CD14-positive monocyte (primary cell): ENCODE measurements around the gene IFNA1. TPM values are rescaled to one million over a fixed set of nuclear protein-coding genes. Genes with fewer than 3 reads are reported as not detected.

Source experiments
- DNase-seq, 3 donors: peaks; one replicate each; pipeline ENCODE4 v3.0.0-alpha.2; 2011 to 2022
- H2AFZ ChIP-seq: 2 replicates; pipeline ENCODE4 v1.6.0; 2012; ENCODE audit warnings: mild to moderate bottlenecking, low read depth, low read length, inconsistent platforms; ENCODE audit not compliant: insufficient read depth, poor library complexity, severe bottlenecking
- H3K27ac ChIP-seq, 2 donors: 1 replicate in 1 of 2; 2 replicates in 1 of 2; pipeline ENCODE4 v1.5.1; 2012 to 2013; ENCODE audit warnings: low read length in 2 of 2, control low read depth in 1 of 2, inconsistent platforms in 1 of 2, low read depth in 1 of 2, mild to moderate bottlenecking in 1 of 2
- H3K27me3 ChIP-seq, 2 donors: one replicate each; pipeline versions ENCODE4 v1.6.0 to v1.6.1; 2011 to 2013; ENCODE audit warnings: low read length in 2 of 2; ENCODE audit not compliant: control insufficient read depth in 2 of 2, insufficient read depth in 2 of 2
- H3K36me3 ChIP-seq, 2 donors: replicated peaks in 1 of 2; 1 replicate in 1 of 2; 2 replicates in 1 of 2; pipeline versions ENCODE4 v1.5.1 to v1.6.1; 2012 to 2013; ENCODE audit warnings: low read length in 2 of 2, control low read depth in 1 of 2, inconsistent platforms in 1 of 2, mild to moderate bottlenecking in 1 of 2; ENCODE audit not compliant: insufficient read depth in 2 of 2, control insufficient read depth in 1 of 2
- H3K4me1 ChIP-seq, 2 donors: 1 replicate in 1 of 2; 2 replicates in 1 of 2; pipeline versions ENCODE4 v1.5.1 to v1.6.1; 2012 to 2013; ENCODE audit warnings: low read length in 2 of 2, control low read depth in 1 of 2, inconsistent platforms in 1 of 2, mild to moderate bottlenecking in 1 of 2, moderate library complexity in 1 of 2; ENCODE audit not compliant: insufficient read depth in 2 of 2, control insufficient read depth in 1 of 2
- H3K4me2 ChIP-seq: replicated peaks from 2 replicates; pipeline ENCODE3; 2012; ENCODE audit warnings: low read length, moderate library complexity, mild to moderate bottlenecking; ENCODE audit not compliant: poor library complexity, severe bottlenecking; ENCODE audit errors: extremely low read depth
- H3K4me3 ChIP-seq, 3 experiments: fragments of 200-600 bp in 1 of 3; sonication (generic) in 1 of 3; replicated peaks in 1 of 3; 1 replicate in 2 of 3; 2 replicates in 1 of 3; pipeline ENCODE4 v1.5.1; 2011 to 2013; ENCODE audit warnings: low read length in 3 of 3, mild to moderate bottlenecking in 3 of 3, control low read depth in 2 of 3, low read depth in 2 of 3, inconsistent platforms in 1 of 3, moderate library complexity in 1 of 3
- H3K79me2 ChIP-seq: 2 replicates; pipeline ENCODE4 v1.6.0; 2012; ENCODE audit warnings: mild to moderate bottlenecking, control low read depth, inconsistent platforms, low read length, moderate library complexity; ENCODE audit not compliant: insufficient read depth
- H3K9ac ChIP-seq: 2 replicates; pipeline ENCODE4 v1.6.0; 2017; ENCODE audit warnings: low read length, mild to moderate bottlenecking; ENCODE audit not compliant: insufficient read depth, poor library complexity, severe bottlenecking
- H3K9me3 ChIP-seq, 2 donors: replicated peaks in 1 of 2; 1 replicate in 1 of 2; 2 replicates in 1 of 2; pipeline versions ENCODE4 v1.5.1 to v1.6.1; 2012 to 2013; ENCODE audit warnings: low read length in 2 of 2, control low read depth in 1 of 2; ENCODE audit not compliant: control insufficient read depth in 1 of 2, insufficient read depth in 1 of 2
- H4K20me1 ChIP-seq: 2 replicates; pipeline ENCODE4 v1.6.0; 2012; ENCODE audit warnings: mild to moderate bottlenecking, low read length, control low read depth, moderate library complexity; ENCODE audit not compliant: insufficient read depth
- H3K27ac Mint-ChIP-seq, 7 donors: one replicate each; pipeline ENCODE4 v1.8.0; 2020; ENCODE audit warnings: mild to moderate bottlenecking in 7 of 7, mixed read lengths in 7 of 7, moderate library complexity in 6 of 7, inconsistent platforms in 2 of 7
- H3K27me3 Mint-ChIP-seq, 3 donors: one replicate each; pipeline ENCODE4 v1.8.0; 2021 to 2022; ENCODE audit warnings: low read depth in 3 of 3, mild to moderate bottlenecking in 3 of 3, mixed read lengths in 3 of 3, moderate library complexity in 3 of 3, inconsistent platforms in 1 of 3
- H3K36me3 Mint-ChIP-seq, 2 donors: one replicate each; pipeline ENCODE4 v1.8.0; 2020; ENCODE audit warnings: mixed read lengths in 2 of 2, inconsistent platforms in 1 of 2, mild to moderate bottlenecking in 1 of 2
- H3K4me1 Mint-ChIP-seq: one replicate; pipeline ENCODE4 v1.8.0; 2020; ENCODE audit warnings: mild to moderate bottlenecking, mixed read lengths
- H3K4me3 Mint-ChIP-seq, 2 donors: one replicate each; pipeline ENCODE4 v1.8.0; 2020; ENCODE audit warnings: mild to moderate bottlenecking in 2 of 2, mixed read lengths in 2 of 2, moderate library complexity in 1 of 2
- H3K9me3 Mint-ChIP-seq, 7 donors: one replicate each; pipeline ENCODE4 v1.8.0; 2020 to 2022; ENCODE audit warnings: mixed read lengths in 7 of 7, mild to moderate bottlenecking in 6 of 7, moderate library complexity in 6 of 7, inconsistent platforms in 2 of 7
- WGBS: methylation state at CpG from one replicate; pipeline ENCODE4 v1.1.5; 2013; ENCODE audit warnings: missing lambda C conversion rate; ENCODE audit not compliant: insufficient coverage; 5-methylcytosine and 5-hydroxymethylcytosine counted together
- intact Hi-C, 2 donors: fragments of 100-400 bp; cut with micrococcal nuclease; formaldehyde crosslinking; loops; one replicate each; pipeline versions ENCODE4 v1.15.0 to v1.15.1; 2023
- polyA plus RNA-seq, 3 donors: library from polyadenylated mRNA; depleted of rRNA in 1 of 3; unstranded in 2 of 3; stranded (reverse) in 1 of 3; fragments of 300-500 nt in 2 of 3; fragments of >200 nt in 1 of 3; fragmentation: Illumina TruSeq in 2 of 3; gene quantifications; 1 replicate in 2 of 3; 2 replicates in 1 of 3; pipeline ENCODE4 v1.2.3, GENCODE V29; 2012 to 2021
- TF ChIP-seq, protein P1 (sequence below): fragments of 200-600 bp; IDR thresholded peaks from one replicate; pipeline ENCODE4 v1.8.0; 2022; ENCODE audit warnings: antibody characterized with exemption, mild to moderate bottlenecking

The IFNA1 gene
- polyA plus RNA-seq, 3 donors: not detected

DNA sequence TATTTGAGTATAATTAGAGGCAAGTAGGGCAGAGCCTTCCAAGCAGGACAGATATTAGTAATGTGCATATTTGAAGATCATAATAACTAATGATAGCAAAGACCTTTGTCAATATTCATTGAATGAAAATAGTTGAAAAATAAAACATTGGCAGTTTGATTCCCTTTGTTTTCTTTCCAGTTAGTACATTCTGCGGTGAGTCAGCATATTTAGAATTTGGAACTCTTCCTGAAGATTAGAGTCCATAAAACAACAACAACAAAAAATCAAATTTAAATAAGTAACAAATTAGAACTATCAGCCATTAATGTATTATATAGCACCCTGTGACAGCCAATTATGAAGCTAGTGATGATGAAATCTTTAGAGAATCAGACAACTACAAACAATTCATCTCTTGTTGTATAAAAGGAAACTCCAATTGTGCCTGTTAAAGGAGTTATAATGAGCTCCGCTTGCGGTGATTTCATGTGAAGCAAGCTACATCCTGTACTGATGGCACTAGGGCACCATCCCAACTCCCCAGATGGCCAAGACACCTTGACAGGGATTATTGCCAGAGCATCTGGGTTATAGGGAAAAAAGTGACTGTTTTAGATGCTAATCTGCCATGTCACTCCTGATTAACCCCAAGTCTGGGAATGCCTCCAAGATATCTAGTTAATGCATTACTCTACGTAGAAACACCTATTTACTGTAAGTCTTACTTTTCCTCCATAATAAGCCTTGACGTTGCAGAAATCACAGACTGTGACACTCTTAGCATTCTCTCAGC, 24.6 kb upstream of the IFNA1 start:
- Histone ChIP-seq H3K4me1 (peaks cover 0 to 6% of the 10 kb centered on the region in 2 donors), H3K36me3 (no peaks in the 10 kb centered on the region), H3K79me2 (no peaks in the 10 kb centered on the region), H3K9me3 (no peaks in the 10 kb centered on the region), H3K9ac (no peak overlapping the region), H3K27ac (no peak overlapping the region), H3K27me3 (no peaks in the 10 kb centered on the region), H4K20me1 (no peaks in the 10 kb centered on the region), H3K4me2 (no peak overlapping the region), H2AFZ (no peak overlapping the region), H3K4me3 (no peak overlapping the region)
- peaks cover 1 to 8% (median 2%) of the 10 kb centered on the region in 3 donors for H3K27me3 Mint-ChIP-seq
- H3K9me3 Mint-ChIP-seq: no peaks in the 10 kb centered on the region
- 89% methylated on average over 4 of the region's 5 CpGs for WGBS
- TF ChIP-seq, protein P1, sequence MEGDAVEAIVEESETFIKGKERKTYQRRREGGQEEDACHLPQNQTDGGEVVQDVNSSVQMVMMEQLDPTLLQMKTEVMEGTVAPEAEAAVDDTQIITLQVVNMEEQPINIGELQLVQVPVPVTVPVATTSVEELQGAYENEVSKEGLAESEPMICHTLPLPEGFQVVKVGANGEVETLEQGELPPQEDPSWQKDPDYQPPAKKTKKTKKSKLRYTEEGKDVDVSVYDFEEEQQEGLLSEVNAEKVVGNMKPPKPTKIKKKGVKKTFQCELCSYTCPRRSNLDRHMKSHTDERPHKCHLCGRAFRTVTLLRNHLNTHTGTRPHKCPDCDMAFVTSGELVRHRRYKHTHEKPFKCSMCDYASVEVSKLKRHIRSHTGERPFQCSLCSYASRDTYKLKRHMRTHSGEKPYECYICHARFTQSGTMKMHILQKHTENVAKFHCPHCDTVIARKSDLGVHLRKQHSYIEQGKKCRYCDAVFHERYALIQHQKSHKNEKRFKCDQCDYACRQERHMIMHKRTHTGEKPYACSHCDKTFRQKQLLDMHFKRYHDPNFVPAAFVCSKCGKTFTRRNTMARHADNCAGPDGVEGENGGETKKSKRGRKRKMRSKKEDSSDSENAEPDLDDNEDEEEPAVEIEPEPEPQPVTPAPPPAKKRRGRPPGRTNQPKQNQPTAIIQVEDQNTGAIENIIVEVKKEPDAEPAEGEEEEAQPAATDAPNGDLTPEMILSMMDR: no peak
- H3K4me3 Mint-ChIP-seq: no peak overlapping the region
- intact Hi-C loops: no loop called here
- H3K27ac Mint-ChIP-seq: no peak overlapping the region
- H3K4me1 Mint-ChIP-seq: peaks cover 12% of the 10 kb centered on the region
- no peaks in the 10 kb centered on the region for H3K36me3 Mint-ChIP-seq
- no peak for DNase-seq

DNA sequence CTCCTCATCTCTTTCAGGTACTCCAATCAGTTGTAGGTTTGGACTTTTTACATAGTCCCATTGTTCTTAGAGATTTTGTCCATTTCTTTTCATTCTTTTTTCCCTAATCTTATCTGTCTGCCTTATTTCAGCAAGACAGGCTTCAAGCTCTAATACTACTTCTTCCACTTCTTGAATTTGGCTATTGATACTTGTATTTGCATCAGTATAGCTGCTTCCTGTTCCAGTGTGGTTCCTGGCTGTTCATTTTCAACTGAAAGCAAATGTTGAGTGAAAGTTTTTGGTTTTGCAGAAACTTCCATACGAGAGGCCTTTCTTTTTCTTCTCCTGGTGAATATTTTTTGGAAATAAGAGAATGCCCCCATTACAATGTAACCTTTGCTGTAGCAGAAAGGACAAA, 12.0 kb upstream of the IFNA1 start:
- DNase-seq: no peak
- Histone ChIP-seq H3K27ac (no peak overlapping the region), H3K9me3 (no peaks in the 10 kb centered on the region), H3K4me3 (no peak overlapping the region), H3K4me1 (peaks cover 9 to 19% of the 10 kb centered on the region in 2 donors), H3K4me2 (no peak overlapping the region), H3K27me3 (peaks cover 3 to 6% of the 10 kb centered on the region in 2 donors), H3K36me3 (no peaks in the 10 kb centered on the region), H3K9ac (no peak overlapping the region), H2AFZ (no peak overlapping the region), H3K79me2 (no peaks in the 10 kb centered on the region), H4K20me1 (no peaks in the 10 kb centered on the region)
- Mint-ChIP-seq H3K4me1 (peaks cover 22% of the 10 kb centered on the region), H3K36me3 (no peaks in the 10 kb centered on the region), H3K27ac (no peak overlapping the region), H3K4me3 (no peak overlapping the region), H3K9me3 (peaks cover 0 to 3% (median 0%) of the 10 kb centered on the region in 7 donors), H3K27me3 (peaks cover 8 to 21% (median 10%) of the 10 kb centered on the region in 3 donors)
- TF ChIP-seq, protein P1: no peak
- intact Hi-C loops: no loop called here
- WGBS: 40% methylated on average over 1 of the region's 1 CpG
